CD4-positive, alpha-beta T cell treated with Interleukin-21 for 1 hour (primary cell): ENCODE results near the gene KHDC1L.
A peak's percentile ranks its signal among the peaks of the same experiment; 100 is the strongest.
"Not testable (repeated sequence)": the region's sequence is repeated elsewhere in the genome, so short reads cannot be mapped to it uniquely, and the experiment has no call there.

Experiments used
- DNase-seq: peaks from one replicate; pipeline ENCODE4 v3.0.0-alpha.2; 2020

The KHDC1L gene

GRCh38 chr6:73203098-73203497 lies 22.2 kb downstream of the KHDC1L start:
- no peak for DNase-seq

- no peak for DNase-seq
Observed at GRCh38 chr6:73200735-73201134, 24.6 kb downstream of the KHDC1L start.

- no peak for DNase-seq
Observed at GRCh38 chr6:73200247-73200646, 25.0 kb downstream of the KHDC1L start.

- no peak for DNase-seq
Observed at GRCh38 chr6:73194744-73195143, 30.6 kb downstream of the KHDC1L start.

GRCh38 chr6:73193302-73193701 lies 32.0 kb downstream of the KHDC1L start:
- DNase-seq, result not testable (repeated sequence)

- no peak for DNase-seq
Observed at GRCh38 chr6:73182021-73182607, 43.2 kb downstream of the KHDC1L start.

GRCh38 chr6:73180763-73181619 lies 44.3 kb downstream of the KHDC1L start:
- peak; percentile 48 for DNase-seq

GRCh38 chr6:73180076-73180738 lies 45.1 kb downstream of the KHDC1L start:
- no peak for DNase-seq

GRCh38 chr6:73177221-73177944 lies 47.9 kb downstream of the KHDC1L start:
- no peak for DNase-seq

- no peak for DNase-seq
Observed at GRCh38 chr6:73176057-73176456, 49.2 kb downstream of the KHDC1L start.

GRCh38 chr6:73174646-73175045 lies 50.6 kb downstream of the KHDC1L start:
- DNase-seq, result no peak
